NCI-H748 treated with DMSO at 0.1 percent for 48 hours (cell line): ENCODE data around the gene ZNF771.

Source experiments
- DNase-seq: peaks from one replicate; lab custom pipeline; 2025; lab: John Stamatoyannopoulos, UW

Gene ZNF771

DNA sequence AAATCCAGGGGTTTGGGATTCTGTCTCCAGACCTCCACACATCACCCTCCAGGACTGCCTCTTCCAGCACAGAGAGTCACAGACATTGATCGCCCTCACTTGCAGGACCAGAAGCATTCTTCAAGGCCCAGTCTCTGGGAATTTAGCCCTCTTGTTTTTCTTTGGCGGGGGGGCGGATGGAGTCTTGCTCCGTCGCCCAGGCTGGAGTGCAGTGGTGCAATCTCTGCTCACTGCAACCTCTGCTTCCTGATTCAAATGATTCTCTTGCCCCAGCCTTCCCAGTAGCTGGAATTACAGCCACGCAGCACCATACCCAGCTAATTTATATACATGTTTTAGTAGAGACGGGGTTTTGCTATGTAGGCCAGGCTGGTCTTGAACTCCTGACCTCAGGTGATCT is 56.7 kb downstream of the ZNF771 start:
- no peak for DNase-seq
